ENCODE data around the gene GPRC5A.

DNA sequence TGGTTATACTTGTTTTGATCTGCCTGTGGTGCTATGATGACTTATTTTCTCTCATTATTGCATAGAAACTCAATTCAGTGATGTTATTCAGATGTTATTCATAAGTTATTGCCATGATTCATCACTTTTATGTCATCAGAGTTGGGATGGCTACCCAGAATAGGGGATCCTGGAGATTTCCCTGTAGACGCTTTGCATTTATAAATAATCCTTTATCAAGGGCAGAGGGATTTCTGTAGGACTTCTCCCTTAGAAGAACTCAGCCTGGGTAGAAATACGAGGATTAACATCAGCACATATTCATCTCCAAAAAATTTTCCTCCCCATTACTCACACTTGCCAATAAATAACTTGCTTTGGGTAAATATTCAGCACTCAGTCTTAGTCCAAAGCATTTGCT, 4.9 kb downstream of the GPRC5A start:
- TF ChIP-seq, protein P1, sequence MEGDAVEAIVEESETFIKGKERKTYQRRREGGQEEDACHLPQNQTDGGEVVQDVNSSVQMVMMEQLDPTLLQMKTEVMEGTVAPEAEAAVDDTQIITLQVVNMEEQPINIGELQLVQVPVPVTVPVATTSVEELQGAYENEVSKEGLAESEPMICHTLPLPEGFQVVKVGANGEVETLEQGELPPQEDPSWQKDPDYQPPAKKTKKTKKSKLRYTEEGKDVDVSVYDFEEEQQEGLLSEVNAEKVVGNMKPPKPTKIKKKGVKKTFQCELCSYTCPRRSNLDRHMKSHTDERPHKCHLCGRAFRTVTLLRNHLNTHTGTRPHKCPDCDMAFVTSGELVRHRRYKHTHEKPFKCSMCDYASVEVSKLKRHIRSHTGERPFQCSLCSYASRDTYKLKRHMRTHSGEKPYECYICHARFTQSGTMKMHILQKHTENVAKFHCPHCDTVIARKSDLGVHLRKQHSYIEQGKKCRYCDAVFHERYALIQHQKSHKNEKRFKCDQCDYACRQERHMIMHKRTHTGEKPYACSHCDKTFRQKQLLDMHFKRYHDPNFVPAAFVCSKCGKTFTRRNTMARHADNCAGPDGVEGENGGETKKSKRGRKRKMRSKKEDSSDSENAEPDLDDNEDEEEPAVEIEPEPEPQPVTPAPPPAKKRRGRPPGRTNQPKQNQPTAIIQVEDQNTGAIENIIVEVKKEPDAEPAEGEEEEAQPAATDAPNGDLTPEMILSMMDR (IDR thresholded peaks at IDR 0.05): no peak
- TF ChIP-seq POLR2A (IDR thresholded peaks at IDR 0.05): no peak

Measured in upper lobe of left lung (tissue), 4 donors.